Right hindlimb (tissue), 1 donor: ENCODE measurements around the gene POLE2.
A peak's percentile ranks its signal among the peaks of the same experiment; 100 is the strongest.

Experiments
- DNase-seq: peaks from one replicate; pipeline ENCODE4 v3.0.0-alpha.2; 2018

POLE2 gene

DNA sequence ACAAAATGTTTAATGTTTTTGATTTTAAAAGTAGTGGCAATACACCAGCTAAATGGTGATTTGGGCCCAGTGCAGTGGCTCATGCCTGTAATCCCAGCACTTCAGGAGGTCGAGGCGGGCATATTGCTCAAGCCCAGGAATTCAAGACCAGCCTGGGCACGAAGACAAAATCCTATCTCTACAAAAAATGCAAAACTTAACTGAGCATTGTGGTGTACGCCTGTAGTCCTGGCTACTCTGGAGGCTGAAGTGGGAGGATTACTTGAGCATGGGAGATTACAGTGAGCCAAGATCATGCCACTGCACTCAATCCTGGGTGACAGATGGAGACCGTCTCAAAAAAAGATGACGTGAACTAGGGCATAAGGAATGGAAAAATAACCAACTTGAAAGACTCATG, 72.2 kb downstream of the POLE2 start:
- DNase-seq, result no peak

DNA sequence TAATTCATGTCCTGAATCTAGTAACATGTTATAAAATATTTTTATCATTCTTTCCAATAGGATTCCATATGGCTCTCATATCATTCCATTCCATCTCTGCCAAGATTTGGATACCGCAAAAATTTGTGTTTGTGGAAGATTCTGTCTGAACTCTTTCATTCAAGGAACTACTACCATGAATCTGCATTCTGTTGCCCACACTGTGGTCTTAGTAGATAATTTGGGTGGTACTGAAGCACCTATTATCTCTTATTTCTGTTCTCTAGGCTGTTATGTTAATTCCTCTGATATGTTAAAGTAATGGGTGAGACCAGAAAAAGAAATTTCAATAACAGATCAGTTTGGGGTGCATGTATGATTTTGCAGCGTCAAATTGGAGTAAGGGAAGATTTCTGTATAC, 73.8 kb downstream of the POLE2 start:
- DNase-seq, result no peak

- DNase-seq, result no peak
Measured at GRCh38 chr14:49612671-49613070, 75.3 kb downstream of the POLE2 start.

DNA sequence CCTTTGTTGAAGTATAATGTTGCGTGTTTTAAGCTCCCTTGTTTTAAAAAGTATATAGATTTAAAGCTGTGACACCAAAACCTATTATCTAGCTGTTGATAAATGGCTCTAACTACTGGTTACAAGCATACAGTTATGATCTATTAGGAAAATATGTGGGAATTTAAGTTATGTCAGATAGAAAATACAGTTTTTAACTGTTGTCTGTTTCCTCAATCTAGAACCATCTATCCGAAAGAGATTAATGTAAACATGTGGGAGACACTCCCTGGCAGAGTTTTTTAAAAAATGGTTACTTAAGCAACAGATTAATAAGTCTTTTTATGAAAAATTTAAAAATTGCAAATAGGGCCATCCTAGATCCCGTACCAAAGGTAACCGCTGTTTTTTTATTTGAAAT, 75.8 kb downstream of the POLE2 start:
- DNase-seq, result no peak

DNA sequence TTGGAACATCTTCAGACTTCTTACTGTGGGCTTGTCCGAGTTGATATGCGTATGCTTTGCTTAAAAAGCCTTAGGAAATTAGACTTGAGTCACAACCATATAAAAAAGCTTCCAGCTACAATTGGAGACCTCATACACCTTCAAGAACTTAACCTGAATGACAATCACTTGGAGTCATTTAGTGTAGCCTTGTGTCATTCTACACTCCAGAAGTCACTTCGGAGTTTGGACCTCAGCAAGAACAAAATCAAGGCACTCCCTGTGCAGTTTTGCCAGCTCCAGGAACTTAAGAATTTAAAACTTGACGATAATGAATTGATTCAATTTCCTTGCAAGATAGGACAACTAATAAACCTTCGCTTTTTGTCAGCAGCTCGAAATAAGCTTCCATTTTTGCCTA, 80.4 kb downstream of the POLE2 start:
- no peak for DNase-seq

DNA sequence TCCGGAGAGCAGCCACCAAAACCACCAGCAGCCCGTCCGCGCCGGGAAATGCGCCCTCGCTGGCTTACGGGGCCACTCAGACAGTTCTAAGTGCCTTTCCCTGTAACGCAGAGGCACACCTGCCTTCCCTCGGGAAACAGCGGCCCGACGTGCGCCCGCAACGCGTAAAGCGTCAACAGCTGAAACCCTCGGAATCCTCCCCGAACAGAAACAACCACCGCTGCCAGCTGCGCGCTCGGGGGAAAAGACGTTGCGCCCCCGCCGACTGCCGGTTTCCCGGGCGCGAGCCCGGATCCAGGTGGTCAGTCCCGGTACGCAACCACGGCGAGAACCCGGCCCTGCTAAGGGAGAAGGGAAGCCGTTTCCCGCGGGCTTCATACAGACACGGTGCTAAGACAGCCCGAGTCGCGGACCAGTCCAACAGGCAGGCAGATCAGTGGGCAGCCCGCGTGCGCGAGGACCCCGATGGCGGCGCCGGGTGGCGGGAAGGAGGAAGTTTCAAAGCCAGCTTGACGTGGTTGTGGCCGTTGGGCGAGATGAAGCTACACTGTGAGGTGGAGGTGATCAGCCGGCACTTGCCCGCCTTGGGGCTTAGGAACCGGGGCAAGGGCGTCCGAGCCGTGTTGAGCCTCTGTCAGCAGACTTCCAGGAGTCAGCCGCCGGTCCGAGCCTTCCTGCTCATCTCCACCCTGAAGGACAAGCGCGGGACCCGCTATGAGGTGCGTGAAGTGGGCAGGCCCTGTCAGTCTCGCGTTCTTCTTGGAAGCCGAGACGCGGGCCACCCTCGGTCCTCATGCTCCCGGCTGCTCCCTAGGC, 89.3 kb downstream of the POLE2 start, which contains the start of gene LRR1:
TSS of gene LRR1 (plus strand) at position 456 of the 816 bp plus-strand sequence. CDS start at position 537, 81 bp downstream.
- DNase-seq, result peak; percentile 93

GRCh38 chr14:49598189-49598484, 89.9 kb downstream of the POLE2 start:
- no peak for DNase-seq

- no peak for DNase-seq
Measured at GRCh38 chr14:49594347-49595091, 93.5 kb downstream of the POLE2 start.
